DMS53 treated with DMSO at 0.1 percent for 48 hours (cell line): Measurements from ENCODE around the gene DNM3.

Experiments used
- DNase-seq: peaks from one replicate; lab custom pipeline; 2025; ENCODE audit not compliant: unreplicated experiment; lab: John Stamatoyannopoulos, UW

Gene DNM3

DNA sequence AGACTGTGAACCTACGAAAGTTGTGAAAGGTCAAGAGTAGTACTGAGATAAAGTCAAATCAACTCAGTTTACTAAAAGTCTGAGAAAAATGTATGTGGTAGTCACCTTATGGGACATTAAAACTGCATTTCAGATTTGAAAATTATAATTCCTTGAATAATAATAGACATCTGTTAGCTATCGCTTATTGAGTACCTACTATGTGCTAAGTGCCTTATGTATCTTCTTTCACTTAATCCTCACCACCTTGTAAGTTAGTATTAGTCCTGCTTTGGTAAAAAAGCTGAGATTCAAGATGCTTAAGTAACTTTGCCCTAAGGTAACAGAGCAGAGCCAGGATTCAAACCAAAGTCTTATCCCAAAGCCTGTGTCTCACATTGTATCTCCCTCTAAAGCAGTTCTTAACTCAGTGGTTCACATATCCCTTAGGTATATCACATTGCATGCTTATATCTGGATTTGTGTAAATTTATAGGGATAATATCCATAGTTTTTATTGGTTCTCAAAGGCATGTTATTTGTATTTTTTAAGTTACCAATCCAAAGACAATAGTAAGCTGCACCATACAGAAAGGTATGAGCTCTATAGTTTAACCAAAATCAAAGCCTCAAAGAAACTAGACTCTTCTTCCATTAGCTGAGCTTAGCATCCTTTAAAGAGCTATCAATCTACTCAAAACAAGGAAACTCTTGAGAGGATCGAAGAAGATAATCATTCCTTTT is 601.7 kb downstream of the DNM3 start:
- no peak for DNase-seq

DNA sequence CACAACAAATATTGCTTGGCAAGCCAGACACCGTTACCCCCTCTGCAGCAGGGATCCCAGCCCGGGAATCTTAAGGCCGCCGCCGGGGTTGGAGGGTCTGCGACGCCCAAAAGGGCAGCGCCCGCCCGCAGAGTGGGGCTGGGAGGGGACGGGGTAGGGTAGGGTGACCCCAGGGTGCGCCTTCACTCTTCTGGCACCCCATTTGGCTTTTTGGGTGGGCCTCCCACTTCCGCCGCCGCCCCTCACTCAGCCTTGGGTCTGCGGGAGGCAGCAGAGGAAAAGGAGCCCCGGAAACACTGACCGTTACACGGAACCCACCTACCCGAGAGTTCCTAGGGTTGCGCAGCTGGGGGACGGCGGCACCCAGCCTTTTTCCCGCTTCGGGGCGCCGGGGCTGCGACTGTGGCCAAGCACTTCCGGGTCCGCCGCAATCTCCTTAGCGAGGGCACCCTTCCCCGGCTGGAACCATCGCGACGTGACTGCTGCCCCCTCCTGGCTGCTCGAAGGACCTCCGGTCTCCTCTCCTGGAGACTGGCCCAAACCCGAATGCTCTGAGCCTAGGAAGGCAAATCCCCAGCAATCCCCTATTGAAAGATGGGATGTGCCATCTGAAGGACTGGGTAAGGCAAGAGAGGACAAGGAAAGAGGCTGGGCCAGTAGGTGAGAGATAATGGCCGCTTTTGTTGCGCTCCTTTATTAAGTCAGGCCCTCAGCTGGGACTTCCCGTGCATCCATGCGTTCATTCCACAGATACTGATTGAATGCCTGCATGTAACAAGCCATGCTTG is 602.6 kb downstream of the DNM3 start, which contains the start of gene PIGC:
PIGC (minus strand) TSS at position 404 of the 788 bp plus-strand sequence. CDS start 1,447 bp downstream, outside the sequence.
- peak; percentile 85 for DNase-seq

GRCh38 chr1:172446547-172446946 is 605.2 kb downstream of the DNM3 start:
- DNase-seq = no peak

- no peak for DNase-seq
Measured at GRCh38 chr1:172447641-172448040, 606.3 kb downstream of the DNM3 start.

DNA sequence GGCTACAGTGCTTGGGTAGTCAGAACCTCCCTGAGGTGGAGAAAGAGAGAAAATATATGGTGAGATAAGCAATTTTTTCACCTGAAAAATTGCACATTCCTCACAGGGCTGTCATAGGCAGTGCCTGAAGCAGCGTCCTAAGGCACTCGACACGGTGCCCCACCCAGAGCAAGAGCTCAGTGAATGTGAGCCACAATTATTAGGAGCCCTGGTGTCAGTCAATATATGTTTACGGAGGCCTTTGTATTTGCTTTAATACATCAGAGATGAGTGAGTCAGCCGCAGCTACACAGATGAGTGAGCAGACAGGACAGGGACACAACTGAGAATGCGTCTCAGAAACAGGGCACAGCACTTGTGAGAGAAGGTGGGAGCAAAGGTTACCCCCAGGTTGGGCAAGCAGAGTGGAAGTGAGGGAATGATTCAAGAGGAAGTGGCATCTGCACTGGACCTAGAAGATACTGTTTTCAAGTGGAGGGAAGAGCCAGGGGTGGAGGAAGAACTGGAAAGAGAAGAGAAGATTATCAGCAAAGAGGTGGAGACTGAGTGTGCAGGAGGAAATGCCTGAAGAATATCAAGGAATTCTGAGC is 607.8 kb downstream of the DNM3 start:
- DNase-seq = peak; percentile 93

GRCh38 chr1:172449585-172450523 is 608.6 kb downstream of the DNM3 start:
- peak; percentile 83 for DNase-seq

DNA sequence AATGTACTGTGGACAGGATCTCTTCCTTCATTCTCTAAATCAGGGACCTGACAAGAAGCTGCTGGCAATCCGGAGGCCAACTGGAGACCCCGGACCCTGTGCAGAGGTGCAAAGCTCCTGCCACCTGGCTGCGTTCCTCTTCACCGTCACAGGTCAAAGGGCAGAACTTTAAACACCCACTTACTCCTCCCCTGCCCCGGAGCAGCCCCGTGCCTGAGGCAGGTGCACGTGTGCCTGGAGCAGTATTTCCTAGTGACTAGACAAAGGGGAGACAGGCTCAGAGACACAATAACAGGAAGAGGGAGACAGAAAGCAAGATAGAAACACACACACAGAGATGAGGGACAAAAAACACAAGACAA is 609.2 kb downstream of the DNM3 start:
- DNase-seq = peak; percentile 83

DNA sequence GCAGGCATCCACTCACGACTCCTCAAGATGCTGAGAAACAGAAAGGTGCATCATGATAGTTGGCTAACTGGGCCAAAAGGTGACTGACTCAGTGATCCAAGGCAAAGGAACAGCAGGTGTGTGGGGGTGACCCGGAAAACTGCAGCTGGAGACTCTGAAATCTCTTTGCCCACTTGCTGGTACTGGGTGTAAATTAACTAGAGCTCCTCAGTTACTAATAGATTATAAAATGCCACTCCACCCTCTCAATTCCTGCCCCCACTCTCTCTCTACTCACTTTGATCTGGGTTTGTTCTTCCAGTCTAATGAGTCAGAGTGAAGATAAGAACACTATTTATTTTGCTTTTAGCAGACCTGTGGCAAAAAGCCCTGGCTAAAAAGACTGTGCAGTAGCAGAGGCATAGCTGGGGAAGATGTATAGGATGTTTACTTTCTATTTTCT is 609.7 kb downstream of the DNM3 start:
- DNase-seq = peak; percentile 82

DNA sequence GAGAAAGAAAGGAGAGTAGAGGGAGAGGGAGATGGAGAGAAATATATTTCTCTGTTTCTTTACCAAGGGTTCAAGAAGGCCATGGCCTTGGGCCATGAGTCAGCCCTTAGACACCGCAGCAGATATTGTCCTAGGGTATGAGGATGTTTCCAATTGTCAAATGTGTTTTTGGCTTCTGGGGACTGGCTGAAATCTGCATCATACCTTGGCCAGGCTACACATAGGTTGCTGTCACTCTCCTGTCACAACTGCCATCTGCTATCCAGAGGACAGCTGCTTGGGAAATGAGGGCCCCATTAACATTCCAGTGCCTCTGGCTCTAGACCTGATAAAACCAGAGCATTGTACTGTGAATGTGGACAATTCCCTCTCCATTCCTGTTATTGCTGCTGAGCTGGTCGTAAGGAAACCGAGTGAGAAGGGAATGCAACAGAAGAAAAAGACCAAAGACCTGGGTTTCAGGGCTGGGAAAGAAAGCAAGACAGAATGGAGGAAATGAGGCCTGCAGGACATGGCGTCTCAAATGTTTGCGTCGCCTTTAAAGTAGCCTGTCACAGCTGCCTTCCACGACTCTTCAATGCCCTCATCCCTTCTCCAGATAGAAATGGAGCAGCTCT is 611.3 kb downstream of the DNM3 start:
- peak; percentile 42 for DNase-seq

- no peak for DNase-seq
Measured at GRCh38 chr1:172453153-172453545, 611.9 kb downstream of the DNM3 start.

- DNase-seq = no peak
Measured at GRCh38 chr1:172453607-172454006, 612.3 kb downstream of the DNM3 start.

- DNase-seq = no peak
Measured at GRCh38 chr1:172455451-172455850, 614.2 kb downstream of the DNM3 start.

- DNase-seq = no peak
Measured at GRCh38 chr1:172456344-172456769, 615.1 kb downstream of the DNM3 start.

- DNase-seq = no peak
Measured at GRCh38 chr1:172457479-172458130, 616.3 kb downstream of the DNM3 start.

DNA sequence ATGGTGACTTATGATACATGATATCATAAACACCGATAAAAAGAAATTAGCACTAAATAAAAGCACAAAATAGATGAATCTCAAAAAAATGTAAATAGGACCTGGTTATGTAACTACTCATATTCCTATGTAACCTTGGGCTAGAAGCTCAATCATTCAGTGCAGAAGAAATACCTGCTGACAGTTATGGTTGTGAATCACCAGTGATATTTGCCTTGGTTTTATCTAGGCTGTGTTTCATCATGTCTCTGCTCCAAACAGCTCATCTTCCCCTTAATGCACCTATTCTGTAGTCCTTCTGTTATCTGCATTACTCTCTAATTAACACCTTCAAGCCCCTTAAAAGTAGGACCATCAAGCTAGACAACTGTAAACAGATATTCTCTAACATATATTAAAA is 618.9 kb downstream of the DNM3 start:
- peak; percentile 53 for DNase-seq

GRCh38 chr1:172460887-172461315 is 619.6 kb downstream of the DNM3 start:
- no peak for DNase-seq
